HT1080 (cell line): ENCODE results near the gene NOC2L. TPM values are rescaled to one million over a fixed set of nuclear protein-coding genes. Genes with fewer than 3 reads are reported as not detected.

Experiments used
- DNase-seq: peaks from one replicate; pipeline ENCODE4 v3.0.0-alpha.2; 2015; ENCODE audit warnings: low read depth
- total RNA-seq: library from RNA; depleted of rRNA; stranded (reverse); fragments of >200 nt; shearing (Covaris generic); gene quantifications from 2 replicates; pipeline ENCODE4 v1.2.3, GENCODE V29; 2014

Gene NOC2L
- total RNA-seq, 1 experiment from 2014 or later, result 312 TPM

DNA sequence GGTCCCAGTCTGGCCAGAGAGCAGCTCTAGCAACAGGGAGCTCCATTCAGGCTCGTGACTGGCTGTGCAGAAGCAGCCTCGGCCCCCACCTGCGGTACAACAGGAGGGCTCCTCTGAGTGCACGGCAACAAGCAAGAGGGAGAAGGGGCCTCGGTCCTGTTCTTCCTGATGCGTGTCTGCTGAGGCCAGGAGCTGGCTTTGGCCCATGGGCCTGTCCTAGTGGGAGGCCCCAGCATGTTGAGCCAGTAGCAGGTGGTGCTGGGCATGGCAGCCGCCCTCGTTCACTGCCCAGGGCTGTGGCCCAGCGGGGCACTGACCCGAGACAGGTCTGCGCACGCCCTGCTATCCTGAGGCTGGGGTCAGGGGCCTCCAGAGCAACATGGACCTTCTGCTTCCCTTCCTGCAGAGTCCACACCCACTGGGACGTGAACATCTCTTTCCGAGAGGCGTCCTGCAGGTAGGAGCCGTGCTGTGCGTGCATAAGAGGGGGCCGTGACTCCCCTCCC lies 28.4 kb downstream of the NOC2L start:
- DNase-seq, result no peak

DNA sequence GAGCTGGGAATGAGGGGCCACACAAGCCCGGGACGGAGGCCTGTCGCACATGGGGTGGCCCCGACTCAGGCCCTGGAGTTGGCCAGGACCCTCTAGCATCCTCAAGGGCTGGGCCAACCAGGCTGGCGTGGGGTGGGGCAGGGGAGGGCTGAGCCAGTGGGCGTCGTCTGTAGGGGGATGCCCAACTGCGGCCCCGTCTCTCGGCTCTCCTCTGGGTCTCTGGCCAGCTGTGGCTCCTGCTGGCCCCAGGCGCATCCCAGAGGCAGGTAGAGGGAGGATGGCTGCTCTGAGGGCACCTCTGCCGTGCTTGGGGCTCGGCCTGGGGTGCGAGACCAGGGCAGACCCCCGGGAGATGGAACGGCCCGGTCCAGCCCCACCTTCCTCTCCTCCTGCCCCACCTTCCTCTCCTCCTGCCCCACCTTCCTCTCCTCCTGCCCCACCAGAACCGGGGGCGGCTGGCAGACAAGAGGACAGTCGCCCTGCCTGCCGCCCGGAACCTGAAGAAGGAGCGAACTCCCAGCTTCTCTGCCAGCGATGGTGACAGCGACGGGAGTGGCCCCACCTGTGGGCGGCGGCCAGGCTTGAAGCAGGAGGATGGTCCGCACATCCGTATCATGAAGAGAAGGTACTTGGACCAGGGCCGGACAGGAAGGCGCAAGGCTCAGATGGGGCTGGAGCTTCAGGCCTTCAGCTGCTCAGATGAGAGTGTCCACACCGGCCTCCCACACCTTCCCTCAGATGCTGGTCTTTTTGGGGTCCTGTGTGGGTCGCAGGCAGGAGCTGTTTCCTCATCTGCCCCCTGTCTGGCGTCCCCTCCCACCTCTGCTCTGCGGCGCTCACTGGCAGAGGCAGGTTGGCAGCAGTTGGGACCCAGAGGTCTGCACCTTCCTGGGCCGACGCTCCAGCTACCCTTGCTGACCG lies 29.1 kb downstream of the NOC2L start:
- DNase-seq, result no peak

DNA sequence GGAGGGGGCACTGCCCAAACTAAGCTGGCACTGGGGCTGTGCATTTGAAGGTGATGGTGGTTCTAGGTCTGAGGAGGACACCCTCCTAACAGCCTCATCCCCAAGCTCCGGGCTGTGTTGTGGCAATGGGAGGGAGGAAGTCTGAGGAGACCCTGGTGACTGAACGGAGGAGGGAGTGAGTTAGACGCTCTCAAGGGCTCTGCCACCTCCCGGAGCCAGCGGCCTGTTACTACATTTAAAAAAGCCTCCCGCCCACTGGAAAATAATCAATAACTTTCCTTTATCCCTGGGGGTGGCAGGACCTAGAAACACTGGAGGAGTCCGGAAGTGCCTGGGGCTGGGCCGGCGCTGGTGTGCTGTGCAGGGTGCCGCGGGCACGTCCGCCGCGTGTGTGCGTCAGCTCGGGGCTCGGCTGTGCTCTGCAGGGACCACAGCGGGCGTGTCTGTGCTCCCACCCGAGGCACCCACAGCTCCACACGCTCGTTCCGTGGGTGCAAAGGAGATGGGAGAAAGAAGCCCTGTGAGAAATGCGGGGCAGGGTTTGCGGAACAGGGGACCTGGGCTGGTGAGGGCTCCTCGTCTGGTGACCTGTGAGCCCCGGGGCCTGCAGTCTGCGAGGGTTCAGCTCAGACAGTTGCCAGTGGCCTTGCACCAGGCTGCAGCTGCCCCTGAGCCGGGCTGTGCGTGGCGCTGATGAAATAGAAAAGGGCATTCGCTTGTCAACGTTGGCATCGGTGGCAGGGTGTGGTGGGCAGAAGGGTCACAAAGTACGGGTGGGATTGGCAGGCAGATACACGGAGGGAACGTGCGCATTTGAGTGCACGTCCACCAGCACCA lies 30.0 kb downstream of the NOC2L start:
- DNase-seq, result no peak

DNA sequence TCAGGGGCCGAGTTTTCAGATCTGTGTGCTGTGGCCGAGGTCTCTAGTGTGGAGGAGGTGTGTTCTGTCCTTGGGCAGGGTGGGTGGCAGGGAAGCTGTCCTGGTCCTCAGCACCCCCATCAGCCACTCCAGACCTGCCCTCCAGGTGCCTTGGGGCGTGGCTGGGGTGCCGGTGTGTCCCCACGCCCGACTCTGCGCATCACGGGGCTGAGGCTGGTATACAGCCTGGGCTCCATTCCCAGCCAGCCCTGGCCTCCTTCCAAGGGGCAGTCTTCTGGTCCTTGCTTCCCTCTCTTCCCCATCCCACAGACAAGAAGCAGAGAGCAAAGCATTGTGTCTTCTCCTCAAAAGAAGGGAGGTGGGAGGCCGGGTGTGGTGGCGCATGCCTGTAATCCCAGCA lies 31.3 kb downstream of the NOC2L start:
- no peak for DNase-seq

DNA sequence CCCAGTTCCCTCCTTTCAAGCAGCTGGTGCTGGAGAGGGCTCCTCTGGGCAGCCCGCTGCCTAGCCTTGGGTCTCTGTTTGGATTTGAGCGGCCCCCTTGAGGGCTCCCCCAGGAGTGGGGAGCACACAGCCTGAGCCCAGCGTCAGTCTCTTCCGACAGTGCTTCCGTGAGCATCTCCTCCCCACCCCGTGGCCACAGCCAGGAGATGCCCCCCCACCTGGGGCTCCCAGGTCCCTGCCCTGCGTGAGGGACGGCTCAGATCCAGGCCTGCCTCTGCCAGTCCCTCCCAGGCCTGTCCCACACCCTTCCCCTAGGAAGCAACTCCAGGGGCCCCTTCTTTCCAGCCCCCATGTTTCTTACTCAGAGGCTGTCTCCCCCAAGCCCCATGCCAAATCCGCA lies 31.8 kb downstream of the NOC2L start:
- no peak for DNase-seq

DNA sequence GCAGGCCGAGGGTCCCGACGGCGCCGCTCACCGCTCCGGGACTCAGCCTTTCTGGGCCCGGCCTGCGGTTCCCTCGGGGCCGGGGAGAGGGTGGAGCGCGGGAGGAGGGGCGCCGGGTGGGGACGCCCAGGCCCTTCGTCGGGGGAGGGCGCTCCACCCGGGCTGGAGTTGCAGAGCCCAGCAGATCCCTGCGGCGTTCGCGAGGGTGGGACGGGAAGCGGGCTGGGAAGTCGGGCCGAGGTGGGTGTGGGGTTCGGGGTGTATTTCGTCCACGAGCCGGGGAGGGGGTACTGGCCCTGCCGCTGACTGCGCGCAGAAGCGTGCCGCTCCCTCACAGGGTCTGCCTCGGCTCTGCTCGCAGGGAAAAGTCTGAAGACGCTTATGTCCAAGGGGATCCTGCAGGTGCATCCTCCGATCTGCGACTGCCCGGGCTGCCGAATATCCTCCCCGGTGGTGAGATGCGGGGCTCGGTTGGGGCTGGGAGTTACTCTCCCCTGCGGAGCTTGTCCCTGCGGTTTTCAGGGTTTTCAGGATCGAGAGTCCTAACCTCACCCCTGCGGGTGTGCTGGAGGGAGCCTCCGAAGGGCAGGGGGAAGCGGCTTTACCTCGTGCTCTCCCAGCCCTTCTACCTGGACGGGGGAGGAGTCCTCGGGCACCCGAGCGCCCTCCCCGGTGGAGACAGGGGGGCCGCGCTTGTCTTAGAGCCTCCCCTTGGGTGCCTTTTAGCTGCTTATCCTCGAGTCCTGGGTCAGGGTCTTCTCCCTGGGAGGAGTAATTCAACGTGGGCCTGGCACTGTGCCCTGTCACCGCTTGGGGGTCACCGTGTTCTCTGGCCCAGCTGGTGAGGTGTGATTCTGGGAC lies 33.3 kb downstream of the NOC2L start:
- DNase-seq, result no peak

DNA sequence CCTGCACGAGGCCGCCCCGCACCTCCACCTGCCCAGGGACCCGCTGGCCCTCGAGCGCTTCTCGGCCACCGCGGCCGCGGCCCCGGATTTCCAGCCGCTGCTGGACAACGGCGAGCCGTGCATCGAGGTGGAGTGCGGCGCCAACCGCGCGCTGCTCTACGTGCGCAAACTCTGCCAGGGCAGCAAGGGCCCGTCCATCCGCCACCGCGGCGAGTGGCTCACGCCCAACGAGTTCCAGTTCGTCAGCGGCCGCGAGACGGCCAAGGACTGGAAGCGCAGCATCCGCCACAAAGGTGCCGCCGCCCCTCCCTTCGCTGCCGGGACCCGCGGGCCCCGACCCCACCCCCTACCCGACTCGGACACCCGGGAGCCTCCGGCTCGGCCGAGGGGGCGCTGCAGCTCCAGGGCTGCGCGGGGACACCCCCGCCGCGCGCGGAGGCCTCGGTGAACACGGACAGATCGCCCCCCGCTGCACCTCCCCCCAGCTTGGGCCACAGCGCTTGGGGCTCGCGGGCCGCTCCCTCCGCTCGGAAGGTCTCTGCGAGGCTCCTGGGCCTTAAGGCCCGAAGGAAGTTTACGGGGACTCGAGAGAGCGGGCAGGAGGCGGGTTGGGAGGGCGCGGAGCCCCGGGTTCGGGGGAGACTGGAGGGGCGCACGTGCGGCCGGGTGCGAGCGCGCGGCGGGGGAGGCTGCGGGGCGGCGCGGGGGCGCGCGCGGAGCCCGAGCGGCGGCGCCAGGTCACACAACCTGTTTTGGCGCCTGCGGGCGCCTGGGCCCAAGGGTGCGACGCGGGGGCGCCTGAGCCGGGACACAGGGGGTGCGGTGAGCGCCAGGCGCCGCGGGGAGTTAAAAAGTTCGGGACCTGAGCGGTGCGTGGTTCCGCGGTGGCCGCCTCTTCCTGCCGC lies 34.1 kb downstream of the NOC2L start:
- DNase-seq, result no peak

DNA sequence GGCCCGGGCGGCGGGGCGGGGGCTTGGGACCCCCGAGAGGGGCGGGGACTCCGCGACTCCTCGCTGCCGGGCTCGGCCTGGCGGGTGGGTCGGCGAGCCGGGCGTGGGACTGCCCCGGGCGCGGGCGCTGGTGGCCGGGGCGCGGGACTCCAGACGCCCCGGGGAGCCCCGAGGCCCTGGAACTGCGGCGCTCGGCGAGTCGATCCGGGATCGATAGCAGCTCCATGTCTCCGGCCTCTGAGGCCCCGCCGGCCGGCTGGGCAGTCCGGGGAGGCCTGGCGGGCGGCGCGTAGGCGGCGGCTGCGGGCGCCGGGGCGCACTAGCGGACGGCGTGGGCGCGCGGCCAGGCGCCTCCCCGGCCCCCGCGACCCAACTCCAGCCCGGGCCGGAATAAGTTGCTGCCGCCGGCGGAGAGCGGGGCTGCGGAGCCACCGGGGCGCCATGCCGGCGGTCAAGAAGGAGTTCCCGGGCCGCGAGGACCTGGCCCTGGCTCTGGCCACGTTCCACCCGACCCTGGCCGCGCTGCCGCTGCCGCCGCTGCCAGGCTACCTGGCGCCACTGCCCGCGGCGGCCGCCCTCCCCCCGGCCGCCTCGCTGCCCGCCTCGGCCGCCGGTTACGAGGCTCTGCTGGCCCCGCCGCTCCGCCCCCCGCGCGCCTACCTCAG lies 34.9 kb downstream of the NOC2L start:
- no peak for DNase-seq

DNA sequence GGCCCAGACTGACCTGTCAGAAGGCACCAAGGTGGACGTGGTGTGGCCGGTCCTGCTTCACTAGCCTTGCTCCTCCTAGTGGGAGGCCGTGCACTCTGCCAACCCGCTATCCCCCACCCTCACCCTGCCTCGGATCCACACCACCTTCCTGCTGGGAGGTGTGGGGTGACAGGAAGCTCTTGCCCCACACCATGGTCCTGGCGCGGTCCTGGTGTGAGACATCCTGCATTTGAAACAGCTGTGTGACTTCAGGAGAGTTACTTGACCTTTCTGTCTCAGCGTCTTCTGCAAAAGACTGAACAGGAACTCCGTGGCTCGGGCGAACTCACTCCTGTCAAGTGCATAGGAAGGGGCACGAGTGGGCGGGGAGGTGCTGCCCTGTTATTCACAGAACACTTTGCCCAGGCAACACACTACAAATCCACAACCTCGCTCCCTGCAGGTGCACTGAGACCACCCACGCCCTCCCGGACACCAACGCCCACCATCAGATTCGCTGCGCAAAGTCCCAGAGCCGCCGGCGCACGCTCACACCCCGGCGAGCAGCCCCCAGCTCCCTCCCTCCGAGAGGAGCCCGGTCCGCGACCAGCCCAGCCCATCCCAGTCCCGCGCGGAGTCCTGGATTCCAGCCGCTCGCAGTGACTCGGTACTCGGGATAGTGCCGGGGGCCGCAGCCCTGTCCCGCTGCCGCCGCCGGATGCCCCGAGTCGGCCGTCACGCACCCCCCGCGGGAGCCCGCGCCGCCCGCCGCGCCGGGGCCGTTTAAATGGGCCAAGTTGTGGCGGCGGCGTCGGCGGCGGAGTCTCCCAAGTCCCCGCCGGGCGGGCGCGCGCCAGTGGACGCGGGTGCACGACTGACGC lies 35.7 kb downstream of the NOC2L start, which contains the start of gene SAMD11:
SAMD11 (plus strand) TSS at position 793 of the 860 bp plus-strand sequence. CDS start 509 bp downstream, outside the sequence.
- DNase-seq, result peak; percentile 58

DNA sequence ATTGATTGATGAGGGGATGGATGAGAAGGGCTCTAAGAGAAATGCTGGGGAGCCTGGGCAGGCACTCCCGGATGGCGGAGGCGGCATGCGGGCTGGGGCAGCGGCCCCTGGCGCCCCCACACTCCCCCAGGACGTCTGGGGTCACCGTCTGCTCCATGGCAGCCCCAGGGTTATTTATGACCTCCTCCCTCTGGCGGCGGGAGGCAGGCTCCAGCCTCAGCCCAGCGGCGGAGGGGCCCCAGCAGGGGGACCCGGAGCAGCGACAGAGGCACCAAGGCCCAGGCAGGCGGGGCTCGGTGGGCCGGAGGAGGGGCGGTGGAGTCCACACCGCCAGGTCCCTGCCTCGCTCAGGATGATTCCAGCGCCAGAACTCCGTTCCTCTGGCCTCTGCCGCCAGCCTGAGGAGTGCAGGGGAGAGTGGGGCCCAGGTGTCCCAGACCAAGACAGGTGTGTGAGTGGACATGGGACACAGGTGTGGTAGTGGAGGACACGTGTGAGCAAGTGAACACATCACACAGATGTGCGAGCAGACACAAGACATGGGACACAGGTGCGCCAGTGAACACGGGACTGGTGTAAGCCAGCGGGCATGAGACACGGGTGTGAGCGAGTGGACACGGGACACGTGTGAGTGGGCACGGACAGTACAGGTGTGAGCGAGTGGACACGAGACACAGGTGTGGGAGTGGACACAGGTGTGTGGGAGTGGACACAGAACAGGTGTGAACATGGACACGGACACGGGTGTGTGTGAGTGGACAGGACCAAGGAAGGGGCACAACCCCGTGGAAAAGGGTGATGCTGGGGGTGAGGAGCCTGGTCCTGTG lies 37.8 kb downstream of the NOC2L start:
- peak; percentile 65 for DNase-seq

DNA sequence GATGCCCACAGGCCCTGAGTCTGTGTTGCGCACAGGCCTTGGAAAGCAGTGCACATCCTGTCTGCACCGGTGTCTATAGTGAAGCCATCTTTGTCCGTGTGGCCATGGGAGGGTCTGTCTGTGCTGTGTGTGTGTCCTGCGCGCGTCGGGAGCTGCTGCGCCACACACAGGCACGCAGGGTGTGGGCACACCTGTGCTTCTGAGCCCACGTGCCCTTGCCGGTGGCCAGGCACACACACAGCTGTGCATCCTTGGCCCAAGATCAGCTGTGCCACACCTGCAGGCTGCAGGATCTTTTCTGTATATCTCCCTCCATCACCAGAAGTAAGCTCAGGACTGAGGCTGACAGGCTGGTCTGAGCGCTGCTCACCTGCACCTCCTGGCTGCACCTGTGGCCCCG lies 38.5 kb downstream of the NOC2L start:
- no peak for DNase-seq

DNA sequence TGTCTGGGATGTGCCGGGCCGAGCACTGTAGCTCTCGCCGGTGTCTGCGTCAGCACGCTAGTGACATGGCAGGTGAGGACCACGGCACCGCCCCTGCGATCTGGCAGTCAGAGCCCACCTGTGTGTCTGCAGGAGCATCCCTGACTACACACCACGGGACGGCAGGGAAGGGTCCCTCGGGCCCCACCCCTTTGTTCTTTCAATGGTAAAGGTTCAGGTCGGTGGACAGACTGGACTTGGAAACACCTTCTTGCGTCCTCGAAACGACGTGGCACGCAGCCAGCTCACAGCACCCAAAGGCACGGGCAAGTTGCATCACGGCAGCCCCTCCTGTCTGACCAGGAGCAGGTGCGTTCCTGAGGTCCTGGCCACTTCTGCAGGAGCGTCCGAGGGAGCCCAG lies 39.0 kb downstream of the NOC2L start:
- DNase-seq, result no peak

DNA sequence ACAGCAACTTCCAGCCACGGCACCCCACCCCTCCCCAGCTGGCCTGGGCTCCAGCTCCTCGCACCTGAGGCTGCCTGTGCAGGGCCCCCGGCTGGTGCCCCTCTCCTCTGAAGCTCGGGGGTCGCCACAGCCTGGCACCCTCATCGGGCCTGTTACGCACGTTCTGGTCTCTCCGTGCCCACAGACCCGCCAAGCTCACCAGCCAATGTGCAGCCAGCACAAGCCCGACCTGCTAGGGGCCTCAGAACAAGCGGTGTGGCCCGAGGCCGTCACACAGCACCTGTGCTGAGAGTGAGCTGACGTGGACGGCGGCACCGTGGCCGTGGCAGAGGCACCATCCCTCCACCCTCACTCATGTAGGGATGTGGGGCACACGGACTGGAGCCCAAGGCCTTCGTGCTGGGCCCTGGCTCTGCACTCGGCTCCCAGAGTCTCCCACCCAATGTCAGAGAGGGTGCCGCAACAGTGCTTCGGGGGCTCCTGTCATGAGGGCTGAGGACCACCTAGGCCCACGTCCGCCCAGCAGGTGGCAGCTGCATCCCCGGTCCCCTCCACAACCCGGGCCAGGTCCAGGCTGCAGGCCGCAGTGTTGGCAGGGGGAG lies 39.7 kb downstream of the NOC2L start:
- DNase-seq, result no peak

DNA sequence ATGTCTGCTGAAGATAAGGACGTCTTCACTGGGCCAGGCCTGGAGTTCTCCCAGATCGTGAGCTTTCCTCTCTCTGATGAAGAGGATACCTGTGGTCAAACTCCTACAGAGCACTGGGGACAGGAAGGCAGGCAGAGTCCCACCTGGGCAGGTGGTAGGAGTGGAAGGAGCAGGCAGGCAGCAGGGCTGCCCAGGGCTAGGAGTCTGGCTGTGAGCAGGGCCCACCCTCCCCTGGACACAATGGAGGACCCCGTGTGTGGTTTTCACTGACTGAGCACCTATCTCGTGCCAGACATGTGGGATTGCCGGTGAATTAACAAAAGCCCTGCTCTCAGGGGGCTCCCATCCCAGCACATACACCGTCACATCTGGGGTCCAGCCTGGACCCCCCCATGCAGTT lies 40.2 kb downstream of the NOC2L start:
- DNase-seq, result no peak

DNA sequence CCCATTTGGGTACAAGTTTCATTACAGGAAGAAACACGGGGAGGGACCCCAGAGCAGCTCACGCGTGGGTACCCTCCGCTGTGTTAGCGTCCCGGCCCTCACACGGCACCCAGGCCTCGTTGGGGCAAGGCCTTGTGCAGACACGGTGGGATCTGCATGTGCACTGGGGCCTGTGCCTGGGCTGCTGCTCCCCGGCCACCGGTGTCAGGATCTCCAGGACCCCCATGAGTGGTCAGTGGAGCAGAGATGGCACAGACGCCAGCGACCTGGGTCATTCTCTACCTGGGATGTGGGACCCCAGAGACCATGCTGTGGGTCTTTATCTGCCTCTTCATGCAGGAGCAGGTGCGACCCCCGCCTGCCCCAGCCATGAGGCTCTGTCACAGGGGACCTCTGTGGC lies 40.7 kb downstream of the NOC2L start:
- no peak for DNase-seq

DNA sequence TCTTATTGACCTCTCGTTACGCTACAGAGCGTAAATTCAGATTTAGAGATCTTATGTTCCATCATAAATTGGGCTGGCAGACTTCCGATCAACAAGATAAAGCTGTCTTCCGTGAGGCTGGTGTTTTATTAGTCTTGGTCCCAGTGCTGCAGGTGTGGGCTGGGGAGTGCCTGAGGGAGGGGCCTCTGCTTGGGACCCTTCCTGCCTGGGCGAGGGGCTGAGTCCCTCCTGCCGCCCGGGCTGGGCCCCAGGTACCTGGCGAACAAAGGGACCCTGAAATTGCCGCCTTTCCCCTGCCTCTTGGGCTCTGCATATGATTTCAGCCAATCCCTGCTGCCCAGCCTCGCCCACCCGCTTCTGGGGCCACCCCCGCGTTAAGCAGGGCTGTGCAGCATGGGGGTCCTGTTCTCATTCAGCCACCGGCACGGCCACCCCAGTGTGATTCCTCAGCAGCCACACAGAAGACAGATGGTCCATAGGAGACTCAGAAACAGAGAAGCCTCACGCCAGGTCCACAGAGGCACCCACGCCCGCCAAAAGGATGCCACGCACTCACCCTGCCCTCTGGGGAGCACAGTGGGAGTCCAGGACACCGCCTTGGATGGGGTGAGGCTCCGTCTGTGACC lies 41.5 kb downstream of the NOC2L start:
- DNase-seq, result no peak

DNA sequence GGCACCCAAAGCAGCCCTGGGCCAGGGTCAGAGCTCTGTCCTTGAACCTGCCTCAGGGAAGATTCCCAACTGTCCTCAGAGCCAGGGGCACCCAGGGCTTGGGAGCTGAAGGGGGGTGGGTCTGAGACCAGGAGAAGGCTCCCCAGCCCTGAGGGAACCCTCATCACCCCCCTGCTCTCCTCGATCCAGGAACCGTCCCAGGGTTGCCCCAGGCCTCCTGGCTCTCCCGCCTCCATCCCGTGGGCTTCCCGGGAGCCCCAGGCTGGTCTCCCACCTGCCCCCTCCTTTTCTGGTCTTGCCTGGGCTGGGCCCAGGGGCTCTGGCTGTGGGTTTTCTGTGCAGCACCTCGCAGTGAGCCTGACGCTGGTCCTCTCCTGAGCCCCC lies 42.0 kb downstream of the NOC2L start:
- DNase-seq, result no peak
